GM12878 (cell line): ENCODE results near the gene NTN3. TPM values are rescaled to one million over a fixed set of nuclear protein-coding genes. Genes with fewer than 3 reads are reported as not detected.

Experiments
- ATAC-seq: fragments of 200-7000 bp; cut with Tn5 transposase; 3 replicates; pipeline ENCODE4 v1.9.1; 2020; ENCODE audit warnings: mild to moderate bottlenecking, moderate library complexity
- BruUV-seq: library from RNA; stranded (reverse); fragments of 400-500 nt; replicated peaks from 2 replicates; lab custom pipeline; 2021; lab: Mats Ljungman, UMichigan
- CTCF ChIA-PET: fragments of 300-600 bp; sonication (Branson Sonifier 250); formaldehyde crosslinking; extraction: SDS; loops from one replicate; lab custom pipeline; 2021; ENCODE audit warnings: inconsistent platforms; lab: Yijun Ruan, JAX
- POLR2A ChIA-PET: fragments of 350-600 bp; formaldehyde crosslinking; extraction: SDS; loops from one replicate; lab custom pipeline; 2021; ENCODE audit warnings: inconsistent platforms; lab: Charles Lee
- RAD21 ChIA-PET: fragments of 300-600 bp; sonication (Branson Sonifier 250); formaldehyde crosslinking; loops from one replicate; lab custom pipeline; 2023; ENCODE audit warnings: antibody characterized with exemption; ENCODE audit not compliant: unreplicated experiment; lab: Charles Lee
- SMC1A ChIA-PET: fragments of 300-600 bp; sonication (Branson Sonifier 250); formaldehyde crosslinking; loops from one replicate; lab custom pipeline; 2023; ENCODE audit not compliant: unreplicated experiment, uncharacterized antibody; lab: Charles Lee
- DNase-seq: peaks from one replicate; pipeline ENCODE4 v3.0.0-alpha.2; 2011; ENCODE audit warnings: low read depth, low spot score
- FAIRE-seq: peaks from 3 replicates; lab custom pipeline; 2011; peaks lifted over from hg19 to GRCh38; lab: Jason Lieb, UNC
- H2AFZ ChIP-seq: 2 replicates; pipeline ENCODE4 v1.6.0; 2011; ENCODE audit warnings: low read depth, low read length, control low read depth; ENCODE audit not compliant: control insufficient read depth
- H3K27ac ChIP-seq: 2 replicates; pipeline ENCODE4 v1.5.1; 2011; ENCODE audit warnings: control low read depth; ENCODE audit not compliant: control insufficient read depth, insufficient read depth
- H3K27me3 ChIP-seq, 2 experiments: replicated peaks in 1 of 2; 2 replicates each; pipeline versions ENCODE4 v1.6.0 to v1.6.1; 2011; ENCODE audit warnings: low read length in 1 of 2; ENCODE audit not compliant: control insufficient read depth in 2 of 2, insufficient read depth in 2 of 2
- H3K36me3 ChIP-seq, 2 experiments: 2 replicates each; pipeline ENCODE4 v1.5.1; 2011; ENCODE audit warnings: low read length in 1 of 2; ENCODE audit not compliant: control insufficient read depth in 2 of 2, insufficient read depth in 2 of 2
- H3K4me1 ChIP-seq: 2 replicates; pipeline ENCODE4 v1.6.1; 2011; ENCODE audit warnings: mild to moderate bottlenecking, low read length, moderate library complexity, mixed read lengths; ENCODE audit not compliant: control insufficient read depth, insufficient read depth
- H3K4me2 ChIP-seq: 2 replicates; pipeline ENCODE4 v1.6.0; 2011; ENCODE audit warnings: control low read depth; ENCODE audit not compliant: control insufficient read depth, insufficient read depth
- H3K4me3 ChIP-seq: fragments of 200-600 bp; sonication (generic); 2 replicates; pipeline ENCODE4 v1.5.1; 2016
- H3K79me2 ChIP-seq: 2 replicates; pipeline ENCODE4 v1.6.0; 2011; ENCODE audit warnings: low read length; ENCODE audit not compliant: control insufficient read depth, insufficient read depth
- H3K9ac ChIP-seq: 2 replicates; pipeline ENCODE4 v1.8.0; 2011; ENCODE audit warnings: low read length, control low read depth, mixed read lengths; ENCODE audit not compliant: control insufficient read depth, insufficient read depth
- H3K9me3 ChIP-seq: replicated peaks from 3 replicates; pipeline ENCODE4 v1.5.1; 2011; ENCODE audit warnings: mild to moderate bottlenecking, low read length; ENCODE audit not compliant: control insufficient read depth, insufficient read depth
- H4K20me1 ChIP-seq: 2 replicates; pipeline ENCODE4 v1.6.0; 2011; ENCODE audit not compliant: control insufficient read depth, insufficient read depth
- FOXM1 ChIP-seq: IDR thresholded peaks from 2 replicates; pipeline ENCODE4 v1.6.1; 2012; ENCODE audit warnings: low read depth, mild to moderate bottlenecking, inconsistent platforms, low read length, moderate library complexity
- HDAC2 ChIP-seq: fragments of 200-600 bp; sonication (generic); IDR thresholded peaks from 2 replicates; pipeline ENCODE4 v1.6.1; 2017
- MEF2B ChIP-seq: fragments of 450-650 bp; IDR thresholded peaks from 2 replicates; pipeline ENCODE4 v1.6.1; 2018; ENCODE audit warnings: mild to moderate bottlenecking, moderate library complexity; ENCODE audit not compliant: partially characterized antibody, poor library complexity, severe bottlenecking
- MYB ChIP-seq: fragments of 150-350 bp; IDR thresholded peaks from 2 replicates; pipeline ENCODE4 v1.6.1; 2014; ENCODE audit warnings: mild to moderate bottlenecking, low read depth, low read length, borderline replicate concordance
- NR2C1 ChIP-seq: fragments of 450-650 bp; IDR thresholded peaks from 2 replicates; pipeline ENCODE4 v1.6.1; 2017; ENCODE audit warnings: antibody characterized with exemption, mild to moderate bottlenecking, moderate library complexity
- PRDM15 ChIP-seq: fragments of 450-650 bp; formaldehyde crosslinking; IDR thresholded peaks from 2 replicates; pipeline ENCODE4 v1.4.0; 2020; ENCODE audit warnings: mild to moderate bottlenecking, moderate library complexity
- SMARCA5 ChIP-seq: fragments of 450-650 bp; IDR thresholded peaks from 2 replicates; pipeline ENCODE4 v1.6.1; 2017; ENCODE audit warnings: mild to moderate bottlenecking
- TARDBP ChIP-seq: IDR thresholded peaks from 2 replicates; pipeline ENCODE4 v1.6.1; 2016; ENCODE audit warnings: borderline replicate concordance
- TCF12 ChIP-seq: IDR thresholded peaks from 2 replicates; pipeline ENCODE4 v1.6.1; 2011; ENCODE audit warnings: low read depth, mild to moderate bottlenecking, low read length
- WGBS: methylation state at CpG from one replicate; pipeline ENCODE4 v1.1.6; 2016; ENCODE audit warnings: low lambda C conversion rate; ENCODE audit not compliant: insufficient replicate concordance, insufficient coverage; ENCODE audit errors: missing lambda C conversion rate; 5-methylcytosine and 5-hydroxymethylcytosine counted together
- in situ Hi-C: fragments of 300-500 bp; cut with MboI; formaldehyde crosslinking; loops from 9 replicates; pipeline ENCODE4 v1.14.3; 2018; ENCODE audit warnings: mixed read lengths
- intact Hi-C: fragments of 100-400 bp; cut with micrococcal nuclease; formaldehyde crosslinking; loops from one replicate; pipeline ENCODE4 v1.14.2; 2022; ENCODE audit not compliant: unreplicated experiment
- polyA plus RNA-seq, 11 experiments: library from polyadenylated mRNA; depleted of rRNA in 4 of 11; unstranded in 6 of 11; stranded (reverse) in 5 of 11; fragments of >200 nt; fragmentation: Nextera tagmentation in 4 of 11; fragmentation: Illumina TruSeq in 1 of 11; extraction: Ambion mirVana in 4 of 11; extraction: Trizol in 1 of 11; gene quantifications; 1 replicate in 1 of 11; 2 replicates in 10 of 11; pipeline versions ENCODE4 v1.2.1 to v1.2.3, GENCODE V29; 2011 to 2016; ENCODE audit warnings: inconsistent platforms in 2 of 11, missing spikeins in 2 of 11, low read depth in 1 of 11
- total RNA-seq, 4 experiments: library from RNA; depleted of rRNA in 3 of 4; stranded (reverse); fragments of >200 nt in 3 of 4; fragmentation: Illumina TruSeq in 1 of 4; extraction: Trizol in 1 of 4; gene quantifications; 2 replicates each; pipeline versions ENCODE4 v1.2.1 to v1.2.3, GENCODE V29; 2013 to 2021

NTN3 gene
- total and polyA plus RNA-seq, 10 of the 15 experiments (the other 5 are each of a cell fraction or from before 2014, with no cell fraction given) = 0.04 TPM; not detected in 9

- no peaks in the 10 kb centered on the region for H4K20me1 ChIP-seq
- H3K36me3 ChIP-seq = peaks cover 28 to 61% of the 10 kb centered on the region in 2 experiments
- H3K9me3 ChIP-seq = no peaks in the 10 kb centered on the region
- DNase-seq (no peak), FAIRE-seq (no peak), ATAC-seq (no peak)
- no peak overlapping the region for H2AFZ ChIP-seq
- TF ChIP-seq PRDM15 (CRISPR knock-in tag) = no peak
- TF ChIP-seq NR2C1 = no peak
- no peak for TF ChIP-seq TARDBP
- TF ChIP-seq TCF12 = no peak
- TF ChIP-seq MYB = no peak
- TF ChIP-seq MEF2B = no peak
- TF ChIP-seq SMARCA5 = no peak
- no peak for TF ChIP-seq HDAC2
- TF ChIP-seq FOXM1 = no peak
- ChIA-PET POLR2A (interaction anchor here (0.6 to 1.0 kb wide), 2 partner anchors 13 to 314 kb away, joined by 4 to 5 read pairs; no protein-coding TSS in a partner anchor), RAD21 (interaction anchor here (0.7 kb wide), 1 partner anchor 451 kb away, joined by 3 read pairs; no protein-coding TSS in a partner anchor), SMC1A (interaction anchor here (0.8 kb wide), 1 partner anchor 12 kb away, joined by 3 read pairs; no protein-coding TSS in a partner anchor), CTCF (interaction anchor here (0.9 kb wide), 1 partner anchor 59 kb away, joined by 4 read pairs; no protein-coding TSS in a partner anchor)
- intact Hi-C loops = no loop called here
- H3K79me2 ChIP-seq = no peaks in the 10 kb centered on the region
- H3K27me3 ChIP-seq = no peaks in the 10 kb centered on the region
- no TSS peak for BruUV-seq
- no peak overlapping the region for H3K9ac ChIP-seq
- no peak overlapping the region for H3K4me2 ChIP-seq
- WGBS = 91% methylated on average over 8 of the region's 8 CpGs
- in situ Hi-C loops = no loop called here
- H3K4me1 ChIP-seq = no peaks in the 10 kb centered on the region
- H3K4me3 ChIP-seq = no peak overlapping the region
- no peak overlapping the region for H3K27ac ChIP-seq
Observed at GRCh38 chr16:2450535-2450934, 20.6 kb upstream of the NTN3 start.
